Stimulated activated CD4-positive, alpha-beta T cell treated with anti-CD3 and anti-CD28 coated beads, Interleukin-1b, Interleukin-23, amount 100 ng/mL, for 24 hours (primary cell): ENCODE data around the gene HGD.

Source experiments
- DNase-seq, 4 experiments: peaks; one replicate each; pipeline ENCODE4 v3.0.0-alpha.2; 2020; ENCODE audit warnings: low read depth in 4 of 4, low spot score in 1 of 4

HGD gene

GRCh38 chr3:120682095-120682681 is at the start of gene HGD:
TSS of gene HGD (minus strand) at chr3:120682239. CDS start at chr3:120682111, 128 bp downstream.
- DNase-seq: no peak

GRCh38 chr3:120730576-120731542 is 48.8 kb upstream of the HGD start:
- no peak for DNase-seq

GRCh38 chr3:120726791-120727190 is 44.8 kb upstream of the HGD start:
- no peak for DNase-seq

GRCh38 chr3:120719167-120719834 is 37.3 kb upstream of the HGD start:
- DNase-seq: peak in 2 of 4 experiments; percentile 18 to 20

GRCh38 chr3:120713262-120713661 is 31.2 kb upstream of the HGD start:
- no peak for DNase-seq

- DNase-seq: no peak
Measured at GRCh38 chr3:120710369-120710768, 28.3 kb upstream of the HGD start.

GRCh38 chr3:120708408-120708807 is 26.4 kb upstream of the HGD start:
- DNase-seq: no peak

GRCh38 chr3:120706950-120707349 is 24.9 kb upstream of the HGD start:
- DNase-seq: no peak

GRCh38 chr3:120705884-120706582 is 24.0 kb upstream of the HGD start:
- DNase-seq: no peak

GRCh38 chr3:120699333-120699732 is 17.3 kb upstream of the HGD start:
- no peak for DNase-seq

GRCh38 chr3:120693439-120694171 is 11.6 kb upstream of the HGD start:
- no peak for DNase-seq

GRCh38 chr3:120689395-120689794 is 7.4 kb upstream of the HGD start:
- no peak for DNase-seq

GRCh38 chr3:120688121-120688520 is 6.1 kb upstream of the HGD start:
- no peak for DNase-seq

GRCh38 chr3:120685411-120685810 is 3.4 kb upstream of the HGD start:
- no peak for DNase-seq

- no peak for DNase-seq
Measured at GRCh38 chr3:120684896-120685295, 2.9 kb upstream of the HGD start.

- no peak for DNase-seq
Measured at GRCh38 chr3:120683671-120684301, 1.7 kb upstream of the HGD start.

GRCh38 chr3:120683213-120683612 is 1.2 kb upstream of the HGD start:
- no peak for DNase-seq

- no peak for DNase-seq
Measured at GRCh38 chr3:120681506-120682038, 467 bp downstream of the HGD start.

- no peak for DNase-seq
Measured at GRCh38 chr3:120681018-120681417, 1.0 kb downstream of the HGD start.
